ENCODE measurements around the gene ARHGEF28. TPM values are rescaled to one million over a fixed set of nuclear protein-coding genes. Genes with fewer than 3 reads are reported as not detected.

Gene ARHGEF28
- total RNA-seq, 1 donor from 2014 or later = 8.5 TPM

- Histone ChIP-seq H2AFZ (ENCODE audit: low read depth, low read length) (no peak overlapping the region), H4K20me1 (ENCODE audit: insufficient read depth, low read length) (no peaks in the 10 kb centered on the region), H3K4me2 (ENCODE audit: low read length) (no peak overlapping the region), H3K79me2 (ENCODE audit: insufficient read depth, low read length) (no peaks in the 10 kb centered on the region), H3K4me1 (ENCODE audit: insufficient read depth, low read length) (no peaks in the 10 kb centered on the region), H3K9ac (ENCODE audit: low read length) (no peak overlapping the region), H3K9me3 (ENCODE audit: insufficient read depth, low read depth, low read length) (no peaks in the 10 kb centered on the region), H3K36me3 (ENCODE audit: insufficient read depth, low read length) (peaks cover 4% of the 10 kb centered on the region), H3K27me3 (ENCODE audit: insufficient read depth, low read length) (no peaks in the 10 kb centered on the region), H3K4me3 (ENCODE audit: insufficient read depth, low read depth, low read length) (no peak overlapping the region), H3K27ac (ENCODE audit: low read depth, low read length) (no peak overlapping the region)
- DNase-seq (ENCODE audit: low read depth) (no peak), FAIRE-seq (no peak)
- H3K9me3 Mint-ChIP-seq (ENCODE audit: unreplicated experiment) = peaks cover 2% of the 10 kb centered on the region
- H3K4me3 Mint-ChIP-seq (ENCODE audit: unreplicated experiment) = no peak overlapping the region
- no peaks in the 10 kb centered on the region for H3K4me1 Mint-ChIP-seq (ENCODE audit: low read depth, unreplicated experiment)
- H3K27me3 Mint-ChIP-seq (ENCODE audit: low read depth, unreplicated experiment) = no peaks in the 10 kb centered on the region
- no peak overlapping the region for H3K27ac Mint-ChIP-seq (ENCODE audit: unreplicated experiment)
- H3K36me3 Mint-ChIP-seq (ENCODE audit: low read depth, unreplicated experiment) = no peaks in the 10 kb centered on the region
- TF ChIP-seq CTCF (IDR thresholded peaks at IDR 0.05; ENCODE audit: insufficient read depth, low read depth, low read length) = no peak
- TF ChIP-seq EZH2 (IDR thresholded peaks at IDR 0.05; ENCODE audit: insufficient read depth, low read length) = no peak
Measured at GRCh38 chr5:73841641-73842040, 215.6 kb downstream of the ARHGEF28 start.

- Histone ChIP-seq H4K20me1 (ENCODE audit: insufficient read depth, low read length) (no peaks in the 10 kb centered on the region), H3K9ac (ENCODE audit: low read length) (no peak overlapping the region), H3K79me2 (ENCODE audit: insufficient read depth, low read length) (no peaks in the 10 kb centered on the region), H3K27ac (ENCODE audit: low read depth, low read length) (no peak overlapping the region), H3K4me1 (ENCODE audit: insufficient read depth, low read length) (no peaks in the 10 kb centered on the region), H3K4me3 (ENCODE audit: insufficient read depth, low read depth, low read length) (no peak overlapping the region), H3K4me2 (ENCODE audit: low read length) (no peak overlapping the region), H3K27me3 (ENCODE audit: insufficient read depth, low read length) (no peaks in the 10 kb centered on the region), H2AFZ (ENCODE audit: low read depth, low read length) (no peak overlapping the region), H3K9me3 (ENCODE audit: insufficient read depth, low read depth, low read length) (no peaks in the 10 kb centered on the region), H3K36me3 (ENCODE audit: insufficient read depth, low read length) (peaks cover 4% of the 10 kb centered on the region)
- H3K27ac Mint-ChIP-seq (ENCODE audit: unreplicated experiment) = no peak overlapping the region
- H3K4me3 Mint-ChIP-seq (ENCODE audit: unreplicated experiment) = no peak overlapping the region
- no peak for TF ChIP-seq CTCF (IDR thresholded peaks at IDR 0.05; ENCODE audit: insufficient read depth, low read depth, low read length)
- no peaks in the 10 kb centered on the region for H3K27me3 Mint-ChIP-seq (ENCODE audit: low read depth, unreplicated experiment)
- FAIRE-seq (no peak), DNase-seq (ENCODE audit: low read depth) (no peak)
- no peaks in the 10 kb centered on the region for H3K9me3 Mint-ChIP-seq (ENCODE audit: unreplicated experiment)
- no peaks in the 10 kb centered on the region for H3K36me3 Mint-ChIP-seq (ENCODE audit: low read depth, unreplicated experiment)
- no peaks in the 10 kb centered on the region for H3K4me1 Mint-ChIP-seq (ENCODE audit: low read depth, unreplicated experiment)
Measured at GRCh38 chr5:73844165-73844564, 218.2 kb downstream of the ARHGEF28 start.

- H3K4me3 Mint-ChIP-seq (ENCODE audit: unreplicated experiment) = no peak overlapping the region
- no peak for DNase-seq (ENCODE audit: low read depth)
- H3K9ac ChIP-seq (ENCODE audit: low read length) = no peak overlapping the region
- H3K9me3 Mint-ChIP-seq (ENCODE audit: unreplicated experiment) = no peaks in the 10 kb centered on the region
- H3K4me2 ChIP-seq (ENCODE audit: low read length) = no peak overlapping the region
- peaks cover 5% of the 10 kb centered on the region for H3K36me3 ChIP-seq (ENCODE audit: insufficient read depth, low read length)
- no peaks in the 10 kb centered on the region for H3K9me3 ChIP-seq (ENCODE audit: insufficient read depth, low read depth, low read length)
- H3K79me2 ChIP-seq (ENCODE audit: insufficient read depth, low read length) = no peaks in the 10 kb centered on the region
- H3K27me3 ChIP-seq (ENCODE audit: insufficient read depth, low read length) = no peaks in the 10 kb centered on the region
- no peak overlapping the region for H2AFZ ChIP-seq (ENCODE audit: low read depth, low read length)
- no peak overlapping the region for H3K27ac Mint-ChIP-seq (ENCODE audit: unreplicated experiment)
- FAIRE-seq = no peak
- H3K36me3 Mint-ChIP-seq (ENCODE audit: low read depth, unreplicated experiment) = no peaks in the 10 kb centered on the region
- H4K20me1 ChIP-seq (ENCODE audit: insufficient read depth, low read length) = no peaks in the 10 kb centered on the region
- peaks cover 6% of the 10 kb centered on the region for H3K4me1 Mint-ChIP-seq (ENCODE audit: low read depth, unreplicated experiment)
- no peaks in the 10 kb centered on the region for H3K27me3 Mint-ChIP-seq (ENCODE audit: low read depth, unreplicated experiment)
- no peak for TF ChIP-seq CTCF (IDR thresholded peaks at IDR 0.05; ENCODE audit: insufficient read depth, low read depth, low read length)
- no peak overlapping the region for H3K27ac ChIP-seq (ENCODE audit: low read depth, low read length)
- H3K4me3 ChIP-seq (ENCODE audit: insufficient read depth, low read depth, low read length) = no peak overlapping the region
- no peaks in the 10 kb centered on the region for H3K4me1 ChIP-seq (ENCODE audit: insufficient read depth, low read length)
Measured at GRCh38 chr5:73851471-73852181, 225.6 kb downstream of the ARHGEF28 start.
